ENCODE results near the gene DTX3L. TPM values are rescaled to one million over a fixed set of nuclear protein-coding genes. Genes with fewer than 3 reads are reported as not detected.

The DTX3L gene
- total and polyA plus RNA-seq, 10 of the 15 experiments (the other 5 are each of a cell fraction or from before 2014, with no cell fraction given) = 9.9 to 41.4 (median 21.7) TPM

GRCh38 chr3:122586098-122586497 is 22.0 kb downstream of the DTX3L start:
- ChIA-PET CTCF (interaction anchor here (2.6 kb wide), 1 partner anchor 93 kb away, joined by 9 read pairs; no protein-coding TSS in a partner anchor), SMC1A (ENCODE audit: uncharacterized antibody, unreplicated experiment) (interaction anchor here (0.9 to 3.1 kb wide), 6 partner anchors 10 to 54 kb away, joined by 3 to 11 read pairs (median 8); no protein-coding TSS in a partner anchor), RAD21 (ENCODE audit: unreplicated experiment) (no interaction called here), POLR2A (interaction anchor here (2.6 to 3.5 kb wide), 2 partner anchors 8 to 31 kb away, joined by 14 to 15 read pairs; partner anchors contain the start of gene PARP15)
- ATAC-seq (no peak), DNase-seq (ENCODE audit: low read depth, low spot score) (no peak), FAIRE-seq (no peak)
- intact Hi-C loops (cut with micrococcal nuclease; ENCODE audit: unreplicated experiment) = no loop called here
- Histone ChIP-seq H3K4me2 (ENCODE audit: control insufficient read depth, insufficient read depth) (no peak overlapping the region), H4K20me1 (ENCODE audit: control insufficient read depth, insufficient read depth) (no peaks in the 10 kb centered on the region), H3K9me3 (replicated peaks; ENCODE audit: control insufficient read depth, insufficient read depth, low read length) (peaks cover 27% of the 10 kb centered on the region; the same call in 2 of the 3 replicates), H3K4me1 (ENCODE audit: control insufficient read depth, insufficient read depth, low read length) (peaks cover 4% of the 10 kb centered on the region; the same call in 1 of the 2 replicates), H3K27ac (ENCODE audit: control insufficient read depth, insufficient read depth) (no peak overlapping the region), H3K36me3 (ENCODE audit: control insufficient read depth in 2 of 2, insufficient read depth in 2 of 2, low read length in 1 of 2) (0 out of 4 replicates have a peak, but pooled peaks cover 0 to 1% of the 10 kb centered on the region in 2 experiments), H3K27me3 (replicated peaks in 1 of 2; ENCODE audit: control insufficient read depth in 2 of 2, insufficient read depth in 2 of 2, low read length in 1 of 2) (no peaks in the 10 kb centered on the region), H3K79me2 (ENCODE audit: control insufficient read depth, insufficient read depth, low read length) (peaks cover 12% of the 10 kb centered on the region), H2AFZ (ENCODE audit: control insufficient read depth, low read depth, low read length) (no peak overlapping the region), H3K9ac (ENCODE audit: control insufficient read depth, insufficient read depth, low read length) (no peak overlapping the region), H3K4me3 (no peak overlapping the region)
- no TSS peak for BruUV-seq (replicated peaks)
- no peak for TF ChIP-seq ZSCAN29 (IDR thresholded peaks at IDR 0.05)
- TF ChIP-seq, protein P1, sequence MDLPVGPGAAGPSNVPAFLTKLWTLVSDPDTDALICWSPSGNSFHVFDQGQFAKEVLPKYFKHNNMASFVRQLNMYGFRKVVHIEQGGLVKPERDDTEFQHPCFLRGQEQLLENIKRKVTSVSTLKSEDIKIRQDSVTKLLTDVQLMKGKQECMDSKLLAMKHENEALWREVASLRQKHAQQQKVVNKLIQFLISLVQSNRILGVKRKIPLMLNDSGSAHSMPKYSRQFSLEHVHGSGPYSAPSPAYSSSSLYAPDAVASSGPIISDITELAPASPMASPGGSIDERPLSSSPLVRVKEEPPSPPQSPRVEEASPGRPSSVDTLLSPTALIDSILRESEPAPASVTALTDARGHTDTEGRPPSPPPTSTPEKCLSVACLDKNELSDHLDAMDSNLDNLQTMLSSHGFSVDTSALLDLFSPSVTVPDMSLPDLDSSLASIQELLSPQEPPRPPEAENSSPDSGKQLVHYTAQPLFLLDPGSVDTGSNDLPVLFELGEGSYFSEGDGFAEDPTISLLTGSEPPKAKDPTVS (IDR thresholded peaks at IDR 0.05; ENCODE audit: low read depth, low read length) = no peak
- no peak for TF ChIP-seq CBX5 (IDR thresholded peaks at IDR 0.05; ENCODE audit: low read depth)
- no peak for TF ChIP-seq HDAC2 (IDR thresholded peaks at IDR 0.05)
- TF ChIP-seq TCF7 (IDR thresholded peaks at IDR 0.05; ENCODE audit: borderline replicate concordance) = no peak
- no peak for TF ChIP-seq EP300 (IDR thresholded peaks at IDR 0.05; ENCODE audit: borderline replicate concordance in 1 of 2, control insufficient read depth in 1 of 2, low read depth in 2 of 2, low read length in 2 of 2)
- no peak for TF ChIP-seq POLR2AphosphoS5 (IDR thresholded peaks at IDR 0.05; ENCODE audit: low read length)
- no peak for TF ChIP-seq SIX5 (IDR thresholded peaks at IDR 0.05; ENCODE audit: low read depth, low read length, severe bottlenecking)
- TF ChIP-seq POLR2A (IDR thresholded peaks at IDR 0.05; ENCODE audit: low read depth, low read length) = no peak
- TF ChIP-seq TCF3 (IDR thresholded peaks at IDR 0.05; ENCODE audit: borderline replicate concordance, insufficient read depth, low read depth, low read length) = no peak
- TF ChIP-seq GABPA (IDR thresholded peaks at IDR 0.05; ENCODE audit: low read depth) = no peak
- TF ChIP-seq NFYA (IDR thresholded peaks at IDR 0.05; ENCODE audit: borderline replicate concordance, low read depth, low read length) = no peak
- no peak for TF ChIP-seq FOS (IDR thresholded peaks at IDR 0.05; ENCODE audit: borderline replicate concordance, extremely low read depth, insufficient read length)
- TF ChIP-seq CEBPB (IDR thresholded peaks at IDR 0.05; ENCODE audit: borderline replicate concordance in 1 of 2, low read depth in 2 of 2, low read length in 2 of 2) = no peak
- TF ChIP-seq POLR2AphosphoS2 (IDR thresholded peaks at IDR 0.05; ENCODE audit: low read depth, low read length) = no peak
- TF ChIP-seq, protein P2, sequence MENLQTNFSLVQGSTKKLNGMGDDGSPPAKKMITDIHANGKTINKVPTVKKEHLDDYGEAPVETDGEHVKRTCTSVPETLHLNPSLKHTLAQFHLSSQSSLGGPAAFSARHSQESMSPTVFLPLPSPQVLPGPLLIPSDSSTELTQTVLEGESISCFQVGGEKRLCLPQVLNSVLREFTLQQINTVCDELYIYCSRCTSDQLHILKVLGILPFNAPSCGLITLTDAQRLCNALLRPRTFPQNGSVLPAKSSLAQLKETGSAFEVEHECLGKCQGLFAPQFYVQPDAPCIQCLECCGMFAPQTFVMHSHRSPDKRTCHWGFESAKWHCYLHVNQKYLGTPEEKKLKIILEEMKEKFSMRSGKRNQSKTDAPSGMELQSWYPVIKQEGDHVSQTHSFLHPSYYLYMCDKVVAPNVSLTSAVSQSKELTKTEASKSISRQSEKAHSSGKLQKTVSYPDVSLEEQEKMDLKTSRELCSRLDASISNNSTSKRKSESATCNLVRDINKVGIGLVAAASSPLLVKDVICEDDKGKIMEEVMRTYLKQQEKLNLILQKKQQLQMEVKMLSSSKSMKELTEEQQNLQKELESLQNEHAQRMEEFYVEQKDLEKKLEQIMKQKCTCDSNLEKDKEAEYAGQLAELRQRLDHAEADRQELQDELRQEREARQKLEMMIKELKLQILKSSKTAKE (IDR thresholded peaks at IDR 0.05; ENCODE audit: low read depth, poor library complexity, severe bottlenecking) = no peak
- TF ChIP-seq ZBTB33 (IDR thresholded peaks at IDR 0.05) = no peak
- TF ChIP-seq ETV6 (conservative IDR thresholded peaks at IDR 0.05 in 1 of 2, IDR thresholded peaks at IDR 0.05 in 1 of 2; ENCODE audit: borderline replicate concordance in 1 of 2, low read depth in 1 of 2) = no peak
- no peak for TF ChIP-seq ESRRA (IDR thresholded peaks at IDR 0.05; ENCODE audit: low read length)
- TF ChIP-seq YY1 (IDR thresholded peaks at IDR 0.05; ENCODE audit: low read depth, low read length) = no peak
- in situ Hi-C loops (cut with MboI) = no loop called here
- WGBS (ENCODE audit: insufficient coverage, insufficient replicate concordance, low lambda C conversion rate, missing lambda C conversion rate) = 53% methylated on average over 1 of the region's 1 CpG
